ENCODE measurements around the gene MAP3K7CL.
"Not testable (repeated sequence)": the region's sequence is repeated elsewhere in the genome, so short reads cannot be mapped to it uniquely, and the experiment has no call there.

MAP3K7CL gene

GRCh38 chr21:29135481-29135880 is 5.0 kb downstream of the MAP3K7CL start:
- no peak for DNase-seq

DNA sequence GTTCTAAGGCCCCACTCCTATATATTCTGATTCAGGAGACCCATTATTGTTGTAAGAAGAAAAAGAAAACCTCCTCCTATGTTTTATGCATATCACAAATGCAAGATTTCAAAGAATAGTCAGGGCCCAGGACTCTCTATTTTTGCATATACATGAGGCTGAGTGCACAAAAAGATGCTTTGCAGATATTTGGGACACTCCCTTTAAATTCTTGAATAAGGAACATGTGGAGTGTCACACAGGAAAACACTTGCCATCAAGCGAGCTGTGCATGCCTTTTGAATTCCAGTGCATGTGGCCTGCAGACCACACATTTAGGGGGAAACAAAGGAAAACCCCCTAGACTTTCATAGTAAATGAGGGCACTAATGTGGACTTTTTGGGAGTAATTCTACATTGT is 5.6 kb downstream of the MAP3K7CL start:
- DNase-seq = no peak

GRCh38 chr21:29144736-29145353 is 14.4 kb downstream of the MAP3K7CL start:
- no peak for DNase-seq

DNA sequence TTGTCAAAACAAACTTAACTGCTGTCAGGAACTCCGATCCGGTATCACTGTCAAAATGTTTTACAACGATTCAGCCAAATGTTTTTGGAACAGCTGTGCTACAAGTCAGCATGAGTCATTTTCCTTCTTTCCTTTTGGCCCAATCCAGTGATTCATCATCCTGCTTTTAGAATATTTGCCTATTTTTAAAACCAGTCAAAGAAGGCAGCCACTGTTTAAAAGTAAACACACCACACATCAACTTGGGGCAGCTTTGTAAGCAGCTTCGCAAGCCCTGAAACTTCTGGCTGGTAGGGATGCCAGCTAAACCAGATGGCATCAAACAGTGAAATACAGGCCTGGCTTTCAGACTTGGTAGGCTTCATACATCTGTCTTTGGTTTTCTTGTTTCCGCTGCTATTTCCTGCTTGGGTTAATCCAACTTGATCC is 14.9 kb downstream of the MAP3K7CL start:
- DNase-seq = no peak

GRCh38 chr21:29145852-29146453 is 15.5 kb downstream of the MAP3K7CL start:
- no peak for DNase-seq

DNA sequence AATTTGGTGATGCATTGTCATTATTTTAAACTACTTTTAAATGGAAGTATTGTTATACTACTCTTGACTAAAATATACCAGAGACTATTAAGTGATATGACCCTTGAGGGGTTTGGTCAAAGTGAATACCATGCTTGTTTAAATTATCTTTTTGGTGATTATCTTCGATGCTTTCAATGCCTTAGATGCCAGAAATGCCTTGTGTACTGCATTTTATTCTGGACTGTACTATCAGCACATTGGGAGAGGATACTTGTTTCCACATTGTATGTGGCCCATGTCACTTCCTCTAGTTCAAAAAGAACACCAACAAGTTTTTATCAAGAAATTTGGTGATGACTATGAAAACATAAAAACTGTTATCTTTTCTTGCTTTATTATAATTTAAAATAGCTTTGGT is 16.3 kb downstream of the MAP3K7CL start:
- DNase-seq = no peak

DNA sequence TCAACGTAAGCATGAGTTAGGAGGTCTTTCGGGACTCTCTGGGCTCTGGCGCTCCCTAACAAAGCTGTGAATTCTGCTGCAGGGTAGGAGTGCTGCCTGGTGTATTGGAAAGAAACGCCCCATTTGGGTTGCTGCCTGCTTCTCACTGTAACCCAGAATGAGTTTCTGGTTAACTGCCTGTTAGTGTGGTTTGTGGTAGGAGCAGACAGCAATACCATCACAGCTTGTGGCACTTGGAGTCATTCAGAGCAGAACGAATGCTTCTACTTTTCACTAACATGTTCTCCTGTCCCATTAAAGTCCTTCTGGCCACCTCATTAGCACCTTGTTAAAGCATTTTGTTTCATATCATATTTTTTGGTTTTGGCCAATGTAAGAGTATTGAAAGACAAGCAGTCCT is 18.1 kb downstream of the MAP3K7CL start:
- no peak for DNase-seq

DNA sequence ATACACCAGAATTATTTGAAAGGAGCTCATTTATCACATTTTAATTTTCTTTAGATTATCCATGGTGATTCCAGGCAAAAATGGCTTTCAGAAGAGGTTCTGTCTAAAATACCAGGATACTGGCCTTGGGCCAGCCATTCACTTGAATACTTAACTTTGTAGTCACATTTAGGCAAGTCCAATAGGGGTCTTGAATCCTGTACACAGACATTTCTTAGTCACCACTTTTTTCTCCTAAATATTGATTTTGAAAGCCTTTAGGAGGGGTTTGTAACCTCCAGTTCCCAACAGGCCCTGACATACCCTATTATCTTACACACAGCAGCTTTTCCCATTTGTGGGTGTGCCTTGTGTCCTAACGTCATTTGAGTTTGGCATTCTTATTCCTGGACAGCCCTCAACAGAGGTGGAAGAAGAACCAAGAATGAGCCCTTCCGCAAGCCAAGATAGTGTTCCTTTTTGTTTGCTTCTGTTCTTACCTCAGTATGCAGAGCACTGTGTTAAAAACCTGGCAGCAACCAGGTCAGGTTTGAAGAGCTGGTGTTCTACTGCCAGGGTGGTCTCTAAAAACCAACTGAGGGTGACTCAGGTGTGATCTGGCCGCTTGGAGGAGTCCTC is 19.5 kb downstream of the MAP3K7CL start:
- no peak for DNase-seq

- DNase-seq = no peak
Observed at GRCh38 chr21:29151931-29152330, 21.5 kb downstream of the MAP3K7CL start.

GRCh38 chr21:29152916-29153315 is 22.5 kb downstream of the MAP3K7CL start:
- no peak for DNase-seq

GRCh38 chr21:29154270-29154669 is 23.8 kb downstream of the MAP3K7CL start:
- no peak for DNase-seq

DNA sequence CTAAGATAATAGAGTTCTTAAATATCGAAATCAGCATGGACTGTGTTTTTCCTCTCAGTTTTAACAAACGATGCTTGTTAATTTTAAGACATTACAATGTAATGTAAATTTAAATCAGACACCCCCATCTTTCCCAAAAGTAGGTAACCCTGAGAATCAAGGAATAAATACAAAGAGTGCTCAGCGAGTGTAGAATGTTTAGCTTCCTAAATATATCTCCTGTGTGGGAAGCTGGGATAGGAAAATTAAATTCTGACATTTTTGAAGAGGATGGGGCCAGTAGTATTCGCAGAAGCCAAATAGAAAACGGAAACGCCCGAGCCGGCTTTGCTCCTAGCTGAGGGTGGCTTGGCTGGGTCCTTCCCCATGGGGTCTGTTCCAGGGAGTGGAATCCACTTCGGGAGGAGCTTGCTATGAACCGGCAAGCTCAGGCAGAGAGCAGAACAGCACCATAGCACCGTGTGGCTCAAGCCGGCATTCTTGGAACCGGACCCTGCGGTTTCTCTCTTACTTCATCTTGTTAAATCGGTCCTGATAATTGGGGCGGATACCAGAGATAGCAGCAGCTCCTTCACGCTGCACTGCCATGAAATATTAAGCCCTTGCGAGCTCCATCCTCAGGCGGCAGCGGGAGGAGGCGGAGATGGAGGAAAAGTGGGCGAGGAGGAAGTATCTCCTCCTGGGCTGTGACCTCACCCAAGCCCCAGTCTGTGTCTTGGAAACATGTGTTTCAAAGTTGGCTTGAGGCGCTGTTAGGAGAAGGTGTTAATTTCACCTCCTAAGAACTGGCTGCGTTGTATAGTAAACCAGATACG is 24.9 kb downstream of the MAP3K7CL start:
- no peak for DNase-seq

- DNase-seq = no peak
Observed at GRCh38 chr21:29155933-29156260, 25.5 kb downstream of the MAP3K7CL start.

DNA sequence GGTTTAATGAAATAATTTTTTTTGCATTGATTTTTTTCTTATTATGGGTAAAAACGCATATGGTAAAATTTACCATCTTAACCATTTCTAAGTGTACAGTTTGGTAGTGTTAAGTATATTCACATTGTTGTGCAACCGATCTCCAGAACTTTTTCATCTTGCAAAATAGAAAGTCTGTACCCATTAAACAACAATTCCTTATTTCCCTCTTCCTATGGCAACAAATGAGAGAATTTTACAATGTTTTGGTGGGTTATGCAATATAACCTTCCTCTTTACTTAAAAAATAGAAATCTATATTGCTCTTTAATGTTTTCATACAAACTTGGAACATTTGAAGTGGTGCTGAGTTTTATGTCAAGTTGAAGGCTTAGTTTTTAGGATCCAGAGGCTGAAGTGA is 26.6 kb downstream of the MAP3K7CL start:
- DNase-seq = no peak

DNA sequence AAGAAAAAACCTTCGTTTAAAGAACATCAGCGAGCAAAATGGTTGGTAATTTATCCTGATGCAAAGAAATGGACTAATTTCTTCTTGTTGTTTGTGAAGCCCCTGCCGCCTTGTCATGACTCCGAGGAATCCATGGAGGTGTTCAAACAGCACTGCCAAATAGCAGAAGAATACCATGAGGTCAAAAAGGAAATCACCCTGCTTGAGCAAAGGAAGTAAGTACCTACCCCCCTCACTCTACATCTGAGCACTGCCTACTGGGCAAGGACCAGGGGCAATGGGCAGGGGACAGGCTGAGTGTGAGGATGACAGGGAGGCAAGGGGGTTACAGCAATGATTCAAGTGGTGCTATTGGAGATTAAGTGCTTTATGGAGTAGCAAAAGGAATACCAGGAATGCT is 29.4 kb downstream of the MAP3K7CL start:
- no peak for DNase-seq

DNA sequence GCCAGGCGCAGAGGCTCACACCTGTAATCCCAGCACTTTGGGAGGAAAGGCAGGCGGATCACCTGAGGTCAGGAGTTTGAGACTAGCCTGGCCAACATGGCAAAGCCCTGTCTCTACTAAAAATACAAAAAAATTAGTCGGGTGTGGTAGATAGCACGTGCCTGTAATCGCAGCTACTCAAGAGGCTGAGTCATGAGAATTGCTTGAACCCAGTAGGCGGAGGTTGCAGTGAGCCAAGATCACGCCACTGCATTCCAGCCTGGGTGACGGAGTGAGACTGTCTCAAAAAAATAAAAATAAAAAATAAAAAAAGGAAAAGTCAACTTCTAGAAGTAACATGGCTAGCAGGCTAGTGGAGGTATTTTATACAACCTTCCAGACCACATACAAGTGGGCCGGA is 32.4 kb downstream of the MAP3K7CL start:
- not testable (repeated sequence) for DNase-seq

DNA sequence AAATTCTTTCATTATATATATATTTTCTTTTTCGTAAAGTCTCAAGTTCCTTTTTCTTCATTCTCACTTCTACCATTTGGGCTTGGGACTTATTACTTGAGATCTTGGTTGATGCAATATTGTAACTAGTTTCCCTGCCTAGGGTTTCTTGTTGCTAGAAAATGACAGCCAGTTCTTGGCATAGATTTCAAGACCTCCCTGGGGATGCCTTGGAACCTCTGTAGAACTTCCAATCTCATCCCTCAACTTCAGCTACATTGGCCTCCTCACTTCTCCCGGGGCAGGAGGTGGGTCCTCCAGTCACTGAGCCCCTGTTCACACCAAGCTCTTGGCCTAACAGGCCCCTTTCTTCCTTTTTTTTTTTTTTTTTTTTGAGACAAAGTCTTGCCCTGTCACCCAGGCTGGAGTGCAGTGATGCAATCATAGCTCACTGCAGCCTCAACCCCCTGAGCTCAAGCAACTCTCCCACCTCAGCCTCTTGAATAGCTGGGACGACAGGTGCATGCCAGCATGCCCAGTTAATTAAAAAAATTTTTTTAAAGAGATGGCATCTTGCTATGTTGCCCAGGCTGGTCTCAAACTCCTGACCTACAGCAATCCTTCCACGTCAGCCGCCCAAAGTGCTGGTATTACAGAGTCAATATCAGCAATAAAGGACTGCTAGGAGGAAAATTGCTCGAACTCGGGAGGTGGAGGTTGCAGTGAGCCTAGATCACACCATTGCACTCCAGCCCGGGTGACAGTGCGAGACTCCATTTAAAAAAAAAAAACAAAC is 33.1 kb downstream of the MAP3K7CL start:
- DNase-seq = no peak

GRCh38 chr21:29164323-29164942 is 34.0 kb downstream of the MAP3K7CL start:
- DNase-seq = no peak

GRCh38 chr21:29166323-29166722 is 35.9 kb downstream of the MAP3K7CL start:
- no peak for DNase-seq

DNA sequence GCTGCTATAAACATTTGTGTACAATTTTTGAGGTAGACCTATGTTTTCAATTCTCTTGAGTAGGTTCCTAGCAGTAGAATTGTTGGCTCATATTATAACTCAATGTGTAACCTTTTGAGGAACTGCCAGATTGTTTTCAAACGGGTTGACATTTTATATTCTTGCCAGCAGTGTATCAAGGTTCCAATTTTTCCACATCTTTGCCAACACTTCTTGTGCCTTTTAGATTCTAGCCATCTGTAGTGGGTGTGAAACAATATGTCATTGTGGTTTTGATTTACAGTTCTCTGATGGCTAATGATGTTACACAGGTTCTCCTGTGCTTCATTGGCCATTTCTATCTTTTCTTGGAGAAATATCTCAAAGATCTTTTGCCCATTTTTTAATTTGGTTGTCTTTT is 36.4 kb downstream of the MAP3K7CL start:
- DNase-seq = no peak

- not testable (repeated sequence) for DNase-seq
Observed at GRCh38 chr21:29167481-29167880, 37.0 kb downstream of the MAP3K7CL start.

GRCh38 chr21:29168891-29169315 is 38.5 kb downstream of the MAP3K7CL start:
- DNase-seq = no peak

- DNase-seq = no peak
Observed at GRCh38 chr21:29170944-29171343, 40.5 kb downstream of the MAP3K7CL start.
